Thyroid gland (tissue), 4 donors: ENCODE results near the gene FARS2. TPM values are rescaled to one million over a fixed set of nuclear protein-coding genes. Genes with fewer than 3 reads are reported as not detected.

Experiments used
- DNase-seq, 2 donors: peaks; one replicate each; pipeline ENCODE4 v3.0.0-alpha.2; 2019
- H3K27ac ChIP-seq, 3 donors: fragments of 200-600 bp; sonication (generic); 1 replicate in 2 of 3; 2 replicates in 1 of 3; pipeline ENCODE4 v1.5.1; 2016 to 2019; ENCODE audit warnings: mild to moderate bottlenecking in 1 of 3, moderate library complexity in 1 of 3
- H3K27me3 ChIP-seq: fragments of 200-600 bp; sonication (generic); one replicate; pipeline ENCODE4 v1.5.1; 2019
- H3K36me3 ChIP-seq, 2 donors: fragments of 200-600 bp; sonication (generic); one replicate each; pipeline ENCODE4 v1.5.1; 2016 to 2019
- H3K4me1 ChIP-seq, 2 donors: fragments of 200-600 bp; sonication (generic); one replicate each; pipeline ENCODE4 v1.5.1; 2017 to 2019
- H3K4me3 ChIP-seq, 3 donors: fragments of 200-600 bp; sonication (generic); replicated peaks in 1 of 3; 1 replicate in 2 of 3; 2 replicates in 1 of 3; pipeline ENCODE4 v1.5.1; 2016; ENCODE audit warnings: mild to moderate bottlenecking in 1 of 3
- H3K9me3 ChIP-seq: fragments of 200-600 bp; sonication (generic); one replicate; pipeline ENCODE4 v1.5.1; 2017
- CTCF ChIP-seq, 6 experiments: fragments of 200-600 bp in 3 of 6; fragments of 450-650 bp in 3 of 6; sonication (generic) in 3 of 6; IDR thresholded peaks; one replicate each; pipeline ENCODE4 v1.5.1; 2016 to 2019; ENCODE audit warnings: antibody characterized with exemption in 6 of 6, mild to moderate bottlenecking in 2 of 6, inconsistent platforms in 1 of 6, moderate library complexity in 1 of 6
- POLR2A ChIP-seq, 2 donors: fragments of 450-650 bp; IDR thresholded peaks; one replicate each; pipeline ENCODE4 v1.6.1; 2017; ENCODE audit warnings: antibody characterized with exemption in 2 of 2, mild to moderate bottlenecking in 2 of 2, moderate library complexity in 1 of 2
- WGBS, 2 donors: methylation state at CpG; one replicate each; pipeline ENCODE4 v1.1.5; 2017; 5-methylcytosine and 5-hydroxymethylcytosine counted together
- intact Hi-C: fragments of 100-400 bp; cut with DNase I; formaldehyde crosslinking; loops from one replicate; pipeline ENCODE4 v1.15.1; 2023
- total RNA-seq, 4 donors: library from RNA; depleted of rRNA; stranded (reverse); fragments of >200 nt; gene quantifications; one replicate each; pipeline ENCODE4 v1.2.3, GENCODE V29; 2016

The FARS2 gene
- total RNA-seq, 4 donors from 2014 or later: 27.4 to 47.1 (median 34.2) TPM

DNA sequence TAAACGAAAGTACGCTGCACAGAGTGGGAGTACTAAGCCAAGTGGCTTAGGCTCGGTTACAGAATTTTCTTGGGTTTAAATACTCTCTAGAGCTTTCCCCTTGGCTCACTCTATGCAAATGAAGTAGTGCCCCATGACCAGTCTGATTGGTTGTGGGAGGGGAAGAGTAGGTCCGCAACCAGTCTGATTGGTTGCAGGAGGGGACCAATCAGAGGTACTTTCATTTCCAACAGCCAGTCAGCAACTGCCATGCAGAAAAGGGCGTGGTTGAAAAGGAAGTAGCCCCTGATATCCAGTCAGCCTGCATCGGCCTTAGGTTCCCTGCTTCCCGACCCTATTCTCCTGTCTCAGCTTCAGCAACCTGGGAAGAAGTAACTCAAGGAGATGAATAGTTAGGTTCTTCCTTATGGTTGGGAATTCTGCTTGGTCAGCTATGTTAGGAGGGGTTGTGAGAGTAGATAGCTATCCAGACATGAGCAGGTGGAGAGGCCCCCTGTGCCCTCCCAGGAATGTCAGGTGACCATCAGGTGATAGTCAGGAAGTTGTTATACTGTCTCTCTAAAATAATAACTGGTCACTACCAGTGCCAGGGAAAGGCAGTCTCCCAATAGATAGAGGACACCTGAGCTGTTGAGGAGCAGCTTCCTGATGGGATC is 57.4 kb downstream of the FARS2 start:
- WGBS, 2 donors: 95% methylated on average over 7 of the region's 7 CpGs
- intact Hi-C loops: no loop called here
- Histone ChIP-seq H3K4me1 (no peaks in the 10 kb centered on the region), H3K27ac (no peak overlapping the region), H3K9me3 (no peaks in the 10 kb centered on the region), H3K27me3 (no peaks in the 10 kb centered on the region), H3K4me3 (no peak overlapping the region), H3K36me3 (no peaks in the 10 kb centered on the region)
- no peak for TF ChIP-seq POLR2A (IDR thresholded peaks at IDR 0.05)
- TF ChIP-seq CTCF (IDR thresholded peaks at IDR 0.05): no peak
- DNase-seq: no peak

DNA sequence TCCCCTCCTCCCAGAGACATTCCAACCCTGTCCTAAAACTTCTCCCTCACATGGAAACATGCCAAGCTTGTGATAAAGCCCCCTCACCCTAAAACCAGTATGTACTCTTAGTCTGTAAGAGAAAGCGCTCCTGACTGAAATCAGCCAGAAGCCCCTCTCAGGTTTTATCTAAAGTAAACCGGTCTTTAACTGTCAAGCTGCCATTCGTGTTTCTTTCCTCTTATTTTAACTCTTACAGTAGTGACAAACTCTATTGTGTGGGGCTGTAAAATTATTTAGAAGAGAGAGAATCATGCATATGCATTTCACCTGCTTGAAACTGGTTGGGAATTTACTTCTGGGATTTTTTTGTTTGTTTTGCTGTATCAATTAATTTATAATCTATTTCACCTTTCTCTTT is 62.7 kb downstream of the FARS2 start:
- Histone ChIP-seq H3K27me3 (no peaks in the 10 kb centered on the region), H3K4me3 (no peak overlapping the region), H3K9me3 (no peaks in the 10 kb centered on the region), H3K27ac (no peak overlapping the region), H3K36me3 (no peaks in the 10 kb centered on the region), H3K4me1 (no peaks in the 10 kb centered on the region)
- 92 to 98% methylated on average over 3 of the region's 3 CpGs for WGBS, 2 donors
- TF ChIP-seq POLR2A (IDR thresholded peaks at IDR 0.05) (no peak), CTCF (IDR thresholded peaks at IDR 0.05) (no peak)
- no peak for DNase-seq
- intact Hi-C loops: no loop called here

DNA sequence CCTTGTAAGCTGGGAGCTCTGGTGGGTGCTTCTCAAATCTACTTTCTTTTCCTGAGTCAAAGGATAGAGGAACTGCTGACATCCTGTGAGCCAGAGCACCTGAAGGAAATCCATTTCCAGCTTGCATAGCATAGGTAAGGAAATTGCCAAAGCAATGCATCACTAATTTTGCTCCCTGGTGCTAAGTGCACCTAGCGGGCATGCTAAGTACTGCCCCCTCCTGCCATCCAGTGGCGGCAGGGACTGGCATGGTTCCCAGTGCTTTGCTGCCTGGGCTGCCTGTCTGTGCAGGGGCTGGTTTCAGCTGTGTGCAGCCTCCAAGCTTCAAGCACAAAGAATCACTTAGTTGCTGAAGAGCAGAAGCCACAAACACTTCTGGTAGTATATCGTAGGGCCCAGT is 63.9 kb downstream of the FARS2 start:
- H3K27ac ChIP-seq: no peak overlapping the region
- no peak for TF ChIP-seq POLR2A (IDR thresholded peaks at IDR 0.05)
- TF ChIP-seq CTCF (IDR thresholded peaks at IDR 0.05): peak; percentile 27 to 79 (median 65)
- H3K4me3 ChIP-seq: no peak overlapping the region
- H3K9me3 ChIP-seq: no peaks in the 10 kb centered on the region
- peak; percentile 87 to 91 for DNase-seq
- intact Hi-C loops: no loop called here
- no peaks in the 10 kb centered on the region for H3K4me1 ChIP-seq
- 36 to 51% methylated on average over 3 of the region's 3 CpGs for WGBS, 2 donors
- no peaks in the 10 kb centered on the region for H3K27me3 ChIP-seq
- no peaks in the 10 kb centered on the region for H3K36me3 ChIP-seq

DNA sequence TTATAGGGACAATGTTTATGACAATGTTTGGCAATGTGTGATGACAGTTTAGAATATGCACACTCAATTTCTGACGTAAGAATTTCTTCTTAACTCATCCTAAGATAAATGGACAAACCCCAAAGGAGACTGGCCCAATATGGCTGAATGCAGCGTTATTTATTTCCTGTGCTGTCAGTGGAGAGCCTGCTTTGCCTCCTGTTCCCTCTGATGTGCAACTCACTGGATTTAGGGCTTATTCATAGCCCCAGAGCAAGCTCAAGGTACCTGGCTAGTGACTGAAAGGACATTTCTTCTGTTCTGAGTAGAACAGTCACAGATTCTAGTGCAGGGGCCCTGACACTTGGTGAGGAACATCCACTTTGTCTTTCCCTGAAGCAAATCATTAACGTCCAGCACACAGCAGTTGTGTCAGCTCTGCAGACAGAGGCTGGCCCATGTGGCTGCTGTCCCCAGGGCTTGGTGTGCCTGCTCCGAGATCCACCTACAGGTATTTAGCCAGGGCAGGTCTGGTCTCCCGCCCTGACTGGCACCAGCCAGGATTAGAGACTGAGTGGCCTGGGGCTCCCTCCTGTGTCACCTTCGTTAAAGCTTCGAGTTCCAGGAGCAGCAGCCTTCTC is 64.8 kb downstream of the FARS2 start:
- H3K27me3 ChIP-seq: no peaks in the 10 kb centered on the region
- no peaks in the 10 kb centered on the region for H3K9me3 ChIP-seq
- DNase-seq: no peak
- no peak for TF ChIP-seq POLR2A (IDR thresholded peaks at IDR 0.05)
- TF ChIP-seq CTCF (IDR thresholded peaks at IDR 0.05): no peak
- no peak overlapping the region for H3K4me3 ChIP-seq
- WGBS, 2 donors: 95 to 98% methylated on average over 6 to 7 of the region's 7 CpGs
- no peaks in the 10 kb centered on the region for H3K36me3 ChIP-seq
- intact Hi-C loops: no loop called here
- no peaks in the 10 kb centered on the region for H3K4me1 ChIP-seq
- H3K27ac ChIP-seq: no peak overlapping the region

GRCh38 chr6:5328800-5329199 is 67.5 kb downstream of the FARS2 start:
- intact Hi-C loops: no loop called here
- H3K27ac ChIP-seq: no peak overlapping the region
- H3K36me3 ChIP-seq: no peaks in the 10 kb centered on the region
- H3K4me1 ChIP-seq: no peaks in the 10 kb centered on the region
- no peak for TF ChIP-seq POLR2A (IDR thresholded peaks at IDR 0.05)
- no peak for TF ChIP-seq CTCF (IDR thresholded peaks at IDR 0.05)
- 87 to 89% methylated on average over 6 of the region's 6 CpGs for WGBS, 2 donors
- H3K9me3 ChIP-seq: no peaks in the 10 kb centered on the region
- no peaks in the 10 kb centered on the region for H3K27me3 ChIP-seq
- no peak overlapping the region for H3K4me3 ChIP-seq
- DNase-seq: no peak
